HG03439 (cell line): ENCODE results near the gene DYRK3.
A peak's percentile ranks its signal among the peaks of the same experiment; 100 is the strongest.
"Not testable (repeated sequence)": the region's sequence is repeated elsewhere in the genome, so short reads cannot be mapped to it uniquely, and the experiment has no call there.

Source experiments
- ATAC-seq: cut with Tn5 transposase; IDR thresholded peaks from one replicate; pipeline ENCODE4 v1.9.1; 2021; ENCODE audit warnings: mild to moderate bottlenecking, moderate library complexity; ENCODE audit not compliant: unreplicated experiment

Gene DYRK3

GRCh38 chr1:206628916-206629315 lies 6.4 kb upstream of the DYRK3 start:
- no peak for ATAC-seq

- ATAC-seq: no peak
Observed at GRCh38 chr1:206631085-206631509, 4.2 kb upstream of the DYRK3 start.

- ATAC-seq: no peak
Observed at GRCh38 chr1:206633708-206634121, 1.6 kb upstream of the DYRK3 start.

DNA sequence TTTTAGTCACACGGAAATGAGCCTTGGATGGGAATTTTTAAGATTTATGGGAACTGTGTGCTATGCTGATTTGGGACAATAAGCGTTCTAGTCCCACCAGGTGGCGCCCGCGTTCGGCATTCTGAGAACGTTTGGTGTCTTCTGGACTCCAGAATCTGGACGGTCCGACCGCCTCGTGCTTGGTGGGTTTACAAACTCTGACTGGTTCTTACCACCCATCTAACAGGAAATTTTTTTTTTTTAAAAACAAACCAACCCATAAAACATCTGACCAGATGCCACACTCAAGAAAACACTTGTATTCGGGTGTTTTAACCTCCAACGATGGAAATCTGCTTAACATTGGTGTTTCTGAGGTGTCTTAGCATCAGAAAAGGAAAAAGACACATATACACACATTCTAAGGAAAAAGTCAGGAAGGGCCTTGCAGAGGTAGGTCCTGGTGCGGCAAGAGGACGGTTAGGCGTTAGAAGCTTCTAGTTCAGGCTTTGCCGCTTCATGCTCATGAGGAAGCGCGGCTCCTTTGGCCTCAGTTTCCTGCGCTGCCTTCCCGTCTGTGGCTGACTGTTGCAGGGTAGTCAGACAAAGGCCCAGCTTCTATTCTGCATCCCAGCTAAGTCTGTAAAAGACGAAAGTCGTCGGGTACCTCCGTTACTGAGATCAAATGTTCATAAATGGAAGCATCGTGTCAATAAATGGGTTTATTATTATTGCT lies 814 bp upstream of the DYRK3 start:
- no peak for ATAC-seq

DNA sequence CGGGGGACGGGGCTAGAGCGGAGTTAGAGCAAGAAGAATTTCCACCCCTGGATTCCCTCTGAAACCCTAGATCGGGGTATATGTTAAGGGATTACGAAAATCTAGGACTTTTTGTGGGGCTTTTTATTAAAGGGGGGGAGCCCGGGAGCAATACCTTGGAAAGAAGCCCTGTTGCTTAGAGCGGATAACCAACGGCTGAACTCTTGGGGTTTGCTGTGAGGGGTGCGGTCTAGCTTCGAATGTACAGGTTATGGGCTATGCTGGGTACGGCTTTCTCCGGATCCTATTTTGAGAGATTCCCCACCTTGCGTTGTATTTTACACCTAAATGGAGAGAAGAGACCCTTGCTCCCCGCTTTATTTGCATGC lies 626 bp downstream of the DYRK3 start:
- ATAC-seq: peak; percentile 15

- no peak for ATAC-seq
Observed at GRCh38 chr1:206636671-206637070, 1.3 kb downstream of the DYRK3 start.

DNA sequence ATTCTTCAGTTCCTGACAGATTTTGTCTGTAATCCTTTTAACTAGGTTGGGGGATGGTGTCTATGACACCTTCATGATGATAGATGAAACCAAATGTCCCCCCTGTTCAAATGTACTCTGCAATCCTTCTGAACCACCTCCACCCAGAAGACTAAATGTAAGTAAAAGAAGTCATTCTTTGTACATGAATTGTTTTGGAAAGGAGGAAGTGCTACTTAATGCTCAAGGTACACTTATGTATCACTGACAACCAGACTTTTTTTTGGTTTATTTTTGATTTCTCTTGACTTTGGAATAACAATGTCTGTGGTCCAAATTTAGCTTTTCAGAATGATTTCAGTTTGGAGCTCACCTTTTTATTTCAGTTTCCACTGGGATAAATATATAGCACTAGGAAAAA lies 2.3 kb downstream of the DYRK3 start:
- ATAC-seq: no peak

GRCh38 chr1:206642074-206642473 lies 6.7 kb downstream of the DYRK3 start:
- ATAC-seq: not testable (repeated sequence)

GRCh38 chr1:206643118-206643698 lies 7.9 kb downstream of the DYRK3 start:
- no peak for ATAC-seq

DNA sequence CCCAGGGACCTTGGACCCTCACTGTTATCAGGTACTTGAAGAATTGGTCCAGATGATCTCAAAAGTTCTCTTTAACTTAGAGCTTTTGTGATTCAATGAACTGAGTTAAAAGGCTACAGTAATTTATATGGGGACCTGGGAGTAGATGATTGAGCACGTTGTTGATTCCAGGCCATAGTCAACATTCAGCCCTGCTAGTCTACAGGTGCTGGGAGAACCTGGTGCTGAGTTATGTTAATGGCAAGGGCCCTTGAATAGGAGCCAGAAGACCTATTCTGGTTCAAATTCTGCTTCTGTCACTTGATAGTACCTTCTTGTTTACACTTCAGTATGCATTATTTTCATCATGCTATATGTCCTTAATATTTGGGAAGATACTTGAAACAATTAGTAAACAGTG lies 11.2 kb downstream of the DYRK3 start:
- no peak for ATAC-seq

DNA sequence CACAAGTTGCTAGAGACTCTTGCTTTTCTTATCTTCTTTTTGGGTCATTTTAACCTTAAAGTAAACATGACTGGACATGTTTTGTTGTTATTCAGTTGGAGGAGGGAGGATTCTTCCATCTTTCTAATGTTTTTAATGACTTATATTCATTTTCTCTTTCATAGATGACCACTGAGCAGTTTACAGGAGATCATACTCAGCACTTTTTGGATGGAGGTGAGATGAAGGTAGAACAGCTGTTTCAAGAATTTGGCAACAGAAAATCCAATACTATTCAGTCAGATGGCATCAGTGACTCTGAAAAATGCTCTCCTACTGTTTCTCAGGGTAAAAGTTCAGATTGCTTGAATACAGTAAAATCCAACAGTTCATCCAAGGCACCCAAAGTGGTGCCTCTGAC lies 11.9 kb downstream of the DYRK3 start:
- ATAC-seq: no peak

- ATAC-seq: no peak
Observed at GRCh38 chr1:206649261-206649921, 14.1 kb downstream of the DYRK3 start.

DNA sequence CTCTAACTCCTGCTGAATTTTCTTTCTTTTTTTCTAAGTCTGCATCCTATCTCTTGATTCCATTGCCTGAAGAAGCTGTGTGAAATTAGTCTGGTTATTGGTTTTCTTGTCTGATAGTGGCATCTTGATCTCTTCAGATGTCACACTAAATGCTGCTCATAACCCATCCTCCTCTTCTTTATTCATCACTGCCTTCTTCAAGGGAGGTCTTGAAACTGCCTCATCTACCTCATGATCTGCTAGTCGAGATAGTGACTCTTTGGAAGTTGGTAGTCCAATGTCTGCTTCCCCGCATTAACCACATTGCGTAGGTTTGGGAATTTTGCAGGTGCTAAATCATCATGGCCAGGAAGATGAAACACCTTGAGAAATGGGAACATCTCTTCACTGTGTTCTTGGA lies 15.7 kb downstream of the DYRK3 start:
- no peak for ATAC-seq

- ATAC-seq: no peak
Observed at GRCh38 chr1:206651958-206652890, 16.9 kb downstream of the DYRK3 start.

DNA sequence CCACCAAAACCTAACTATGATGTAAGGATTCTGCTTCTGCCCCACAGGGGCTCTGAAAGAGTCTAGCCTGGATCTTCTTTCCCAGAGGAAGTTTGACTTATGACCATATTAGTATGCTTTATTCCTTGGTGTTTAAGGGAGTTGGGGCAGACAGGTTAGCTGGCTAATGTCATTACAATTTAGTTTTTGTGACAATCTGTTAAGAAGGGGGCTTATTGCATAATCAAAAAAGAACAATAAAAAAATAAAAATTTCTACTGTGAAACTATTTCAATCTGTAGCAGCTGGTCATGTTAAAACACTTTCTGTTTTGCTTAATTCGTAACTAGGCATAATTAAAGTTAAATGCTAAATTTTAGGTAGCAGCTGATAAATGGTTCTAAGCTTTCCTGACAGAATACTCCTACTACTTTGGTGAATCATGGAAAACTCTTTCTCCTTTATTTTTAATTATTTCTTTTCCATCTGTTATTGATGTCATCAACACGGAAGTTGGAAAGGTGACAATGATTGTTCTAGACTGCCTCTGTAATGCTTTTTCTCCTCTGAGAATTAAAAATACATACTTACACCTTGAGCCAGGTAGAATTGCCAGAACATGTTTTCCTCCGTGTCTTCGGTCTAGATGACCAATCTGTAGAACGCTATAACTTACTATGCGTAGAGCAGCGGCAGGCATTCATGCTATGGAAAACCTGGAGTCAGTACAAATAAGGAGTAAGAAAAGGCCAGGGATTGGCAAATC lies 18.6 kb downstream of the DYRK3 start:
- ATAC-seq: no peak

GRCh38 chr1:206654828-206655227 lies 19.5 kb downstream of the DYRK3 start:
- no peak for ATAC-seq

DNA sequence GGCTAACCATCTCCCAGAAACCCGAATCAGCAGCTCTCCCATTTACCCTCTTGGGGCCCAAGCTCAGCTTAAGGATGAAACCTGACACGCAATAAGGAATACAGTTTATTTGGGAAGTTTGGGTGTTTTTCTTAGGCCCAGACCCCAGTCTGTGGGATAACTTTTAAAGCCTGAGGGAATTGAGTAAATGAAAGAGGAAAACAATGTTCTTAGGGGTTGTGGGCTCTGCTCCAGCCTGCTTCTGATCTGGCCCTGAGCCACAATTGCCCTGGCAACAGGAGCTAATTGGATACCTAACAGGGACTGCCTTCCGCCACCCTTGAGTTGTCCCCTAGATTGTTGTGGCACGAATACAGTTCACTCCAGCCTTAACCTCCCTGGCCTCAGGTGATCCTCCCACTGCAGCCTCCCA lies 20.1 kb downstream of the DYRK3 start:
- ATAC-seq: no peak

GRCh38 chr1:206656936-206657335 lies 21.6 kb downstream of the DYRK3 start:
- ATAC-seq: no peak

GRCh38 chr1:206657751-206658150 lies 22.4 kb downstream of the DYRK3 start:
- no peak for ATAC-seq

- ATAC-seq: no peak
Observed at GRCh38 chr1:206658264-206658980, 23.1 kb downstream of the DYRK3 start.
